K562 (cell line): ENCODE results near the gene PI16. TPM values are rescaled to one million over a fixed set of nuclear protein-coding genes. Genes with fewer than 3 reads are reported as not detected.
A peak's percentile ranks its signal among the peaks of the same experiment; 100 is the strongest.

Source experiments
- ARID4B ChIP-seq: sonication (generic); formaldehyde crosslinking; IDR thresholded peaks from 2 replicates; pipeline ENCODE4 v1.8.0; 2022; ENCODE audit warnings: mild to moderate bottlenecking, missing genetic modification reagents
- FOXJ2 ChIP-seq: fragments of 200-800 bp; sonication (Bioruptor generic); IDR thresholded peaks from 2 replicates; pipeline ENCODE4 v1.6.1; 2016; ENCODE audit warnings: missing genetic modification characterization, missing compliant biosample characterization
- NFE2 ChIP-seq: IDR thresholded peaks from 2 replicates; pipeline ENCODE4 v1.6.1; 2014; ENCODE audit warnings: antibody characterized with exemption, low read depth
- POU5F1 ChIP-seq: fragments of 150-350 bp; IDR thresholded peaks from 2 replicates; pipeline ENCODE4 v1.6.1; 2014; ENCODE audit warnings: borderline replicate concordance, low read length, low read depth, mild to moderate bottlenecking; ENCODE audit not compliant: partially characterized antibody
- TAF9B ChIP-seq: fragments of 450-650 bp; IDR thresholded peaks from 2 replicates; pipeline ENCODE4 v1.6.1; 2018; ENCODE audit warnings: mild to moderate bottlenecking; ENCODE audit not compliant: partially characterized antibody
- THRA ChIP-seq: fragments of 450-650 bp; IDR thresholded peaks from 2 replicates; pipeline ENCODE4 v1.6.1; 2017; ENCODE audit warnings: mild to moderate bottlenecking, moderate library complexity
- ZC3H4 ChIP-seq: sonication (generic); formaldehyde crosslinking; IDR thresholded peaks from 2 replicates; pipeline ENCODE4 v1.9.0; 2021; ENCODE audit warnings: missing genetic modification reagents, borderline replicate concordance
- ZNF175 ChIP-seq: fragments of 200-800 bp; sonication (Bioruptor generic); IDR thresholded peaks from 2 replicates; pipeline ENCODE4 v1.6.1; 2016; ENCODE audit warnings: low read depth, mild to moderate bottlenecking, missing genetic modification characterization, missing compliant biosample characterization
- ZNF778 ChIP-seq: fragments of 450-650 bp; formaldehyde crosslinking; IDR thresholded peaks from 2 replicates; pipeline ENCODE4 v1.4.0; 2020; ENCODE audit warnings: mild to moderate bottlenecking, moderate library complexity
- polyA plus RNA-seq, 8 experiments: library from polyadenylated mRNA; depleted of rRNA in 4 of 8; stranded (reverse) in 5 of 8; unstranded in 3 of 8; fragments of >200 nt; fragmentation: Nextera tagmentation in 2 of 8; fragmentation: Illumina TruSeq in 1 of 8; extraction: Ambion mirVana in 2 of 8; extraction: Trizol in 1 of 8; gene quantifications; 2 replicates each; pipeline versions ENCODE4 v1.2.1 to v1.2.3, GENCODE V29; 2011 to 2014; ENCODE audit warnings: inconsistent platforms in 1 of 8, missing spikeins in 1 of 8
- total RNA-seq, 7 experiments: library from RNA; depleted of rRNA in 6 of 7; stranded (reverse); fragments of >200 nt in 6 of 7; fragmentation: Illumina TruSeq in 2 of 7; extraction: Trizol in 2 of 7; gene quantifications; 2 replicates each; pipeline versions ENCODE4 v1.2.1 to v1.2.3, GENCODE V29; 2011 to 2021; ENCODE audit warnings: low replicate concordance in 1 of 7
- TF ChIP-seq, protein P1 (sequence below): fragments of 250-450 bp; sonication (Bioruptor Pico); IDR thresholded peaks from 2 replicates; pipeline ENCODE4 v1.9.0; 2021; ENCODE audit warnings: mild to moderate bottlenecking, inconsistent platforms

Gene PI16
- total and polyA plus RNA-seq, 9 of the 15 experiments (the other 6 are each of a cell fraction or from before 2014, with no cell fraction given), result 0.06 to 0.18 TPM; not detected in 7

DNA sequence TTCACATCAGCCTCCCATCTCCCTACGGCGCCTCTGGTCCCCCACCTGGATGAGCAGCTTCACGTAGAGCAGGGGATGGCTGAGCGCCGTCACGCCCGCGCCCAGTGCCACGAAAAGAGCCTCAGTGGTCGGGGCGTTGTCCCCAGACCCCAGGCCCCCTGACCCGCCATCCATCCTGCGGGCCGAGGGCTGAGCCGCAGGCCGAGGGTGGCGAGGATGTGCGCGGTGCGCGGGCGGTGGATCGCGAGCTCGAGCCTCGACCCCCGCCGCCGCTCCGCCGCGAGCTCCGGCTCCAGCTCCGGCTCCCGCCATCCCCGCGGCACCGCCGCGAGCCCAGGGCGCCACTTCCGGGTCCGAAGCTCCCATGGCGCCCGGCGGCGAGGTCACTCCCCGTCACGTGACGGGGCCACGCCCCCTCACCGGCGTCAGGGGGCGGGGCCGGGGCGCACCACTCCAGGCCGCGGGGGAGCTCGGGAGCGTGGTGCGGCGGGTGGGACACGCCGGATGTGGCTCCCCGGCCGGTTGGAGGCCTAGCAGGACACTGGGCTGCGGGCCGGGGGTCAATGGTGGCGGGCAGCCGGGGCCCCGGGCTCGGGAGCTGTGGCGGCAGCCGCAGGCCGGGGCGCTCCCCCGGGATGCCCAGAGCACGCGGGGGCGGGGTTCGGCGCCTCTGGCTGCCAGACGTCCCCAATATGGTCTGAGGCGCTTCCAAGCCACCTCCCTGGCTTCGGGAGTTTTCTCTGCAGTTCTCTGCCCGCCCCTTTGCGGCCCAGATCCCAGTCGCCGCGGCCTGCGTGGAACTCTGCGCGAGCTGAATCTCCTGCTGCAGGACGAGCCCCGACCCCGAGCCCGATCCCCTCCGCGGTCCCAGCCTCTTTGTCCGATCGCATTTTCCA, 31.5 kb downstream of the PI16 start, which contains the start of gene MTCH1 (continued):
- TF ChIP-seq NFE2, result no peak
- peak; percentile 4 for TF ChIP-seq POU5F1
- TF ChIP-seq, protein P1, sequence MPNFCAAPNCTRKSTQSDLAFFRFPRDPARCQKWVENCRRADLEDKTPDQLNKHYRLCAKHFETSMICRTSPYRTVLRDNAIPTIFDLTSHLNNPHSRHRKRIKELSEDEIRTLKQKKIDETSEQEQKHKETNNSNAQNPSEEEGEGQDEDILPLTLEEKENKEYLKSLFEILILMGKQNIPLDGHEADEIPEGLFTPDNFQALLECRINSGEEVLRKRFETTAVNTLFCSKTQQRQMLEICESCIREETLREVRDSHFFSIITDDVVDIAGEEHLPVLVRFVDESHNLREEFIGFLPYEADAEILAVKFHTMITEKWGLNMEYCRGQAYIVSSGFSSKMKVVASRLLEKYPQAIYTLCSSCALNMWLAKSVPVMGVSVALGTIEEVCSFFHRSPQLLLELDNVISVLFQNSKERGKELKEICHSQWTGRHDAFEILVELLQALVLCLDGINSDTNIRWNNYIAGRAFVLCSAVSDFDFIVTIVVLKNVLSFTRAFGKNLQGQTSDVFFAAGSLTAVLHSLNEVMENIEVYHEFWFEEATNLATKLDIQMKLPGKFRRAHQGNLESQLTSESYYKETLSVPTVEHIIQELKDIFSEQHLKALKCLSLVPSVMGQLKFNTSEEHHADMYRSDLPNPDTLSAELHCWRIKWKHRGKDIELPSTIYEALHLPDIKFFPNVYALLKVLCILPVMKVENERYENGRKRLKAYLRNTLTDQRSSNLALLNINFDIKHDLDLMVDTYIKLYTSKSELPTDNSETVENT (CRISPR knock-in tag), result peak; percentile 91
- TF ChIP-seq ZNF778 (CRISPR knock-in tag), result no peak
- TF ChIP-seq TAF9B, result no peak
- no peak for TF ChIP-seq THRA
- peak; percentile 85 for TF ChIP-seq ZNF175 (CRISPR knock-in tag)
- peak; percentile 45; the same call in 1 of the 2 replicates for TF ChIP-seq ZC3H4 (CRISPR knock-in tag)
- peak; percentile 84 for TF ChIP-seq ARID4B (CRISPR knock-in tag)
- TF ChIP-seq FOXJ2 (tag), result no peak; the same call in 1 of the 2 replicates
